GM18511 (cell line): ENCODE results near the gene SCYL3.

ENCODE experiments used
- ATAC-seq: cut with Tn5 transposase; IDR thresholded peaks from one replicate; pipeline ENCODE4 v1.9.1; 2021; ENCODE audit warnings: mild to moderate bottlenecking, moderate library complexity; ENCODE audit not compliant: unreplicated experiment

The SCYL3 gene

GRCh38 chr1:169899519-169900217, 6.0 kb upstream of the SCYL3 start:
- ATAC-seq = no peak

- ATAC-seq = no peak
These were observed 2.3 kb upstream of the SCYL3 start for GRCh38 chr1:169896013-169896412.

- ATAC-seq = no peak
These were observed 889 bp upstream of the SCYL3 start for GRCh38 chr1:169894424-169895145.

GRCh38 chr1:169892927-169893644, 610 bp downstream of the SCYL3 start:
- peak; percentile 12 for ATAC-seq

- no peak for ATAC-seq
These were observed 1.3 kb downstream of the SCYL3 start for GRCh38 chr1:169892176-169892926.

- ATAC-seq = no peak
These were observed 2.2 kb downstream of the SCYL3 start for GRCh38 chr1:169891539-169891885.

- ATAC-seq = peak; percentile 23
These were observed 2.7 kb downstream of the SCYL3 start for GRCh38 chr1:169890761-169891538.

- no peak for ATAC-seq
These were observed 3.8 kb downstream of the SCYL3 start for GRCh38 chr1:169889871-169890270.

GRCh38 chr1:169886931-169887330, 6.8 kb downstream of the SCYL3 start:
- no peak for ATAC-seq

- ATAC-seq = no peak
These were observed 7.3 kb downstream of the SCYL3 start for GRCh38 chr1:169886422-169886821.

GRCh38 chr1:169885207-169885606, 8.5 kb downstream of the SCYL3 start:
- ATAC-seq = no peak

GRCh38 chr1:169884634-169885033, 9.1 kb downstream of the SCYL3 start:
- no peak for ATAC-seq

GRCh38 chr1:169882039-169882511, 11.6 kb downstream of the SCYL3 start:
- no peak for ATAC-seq

GRCh38 chr1:169879034-169879840, 14.5 kb downstream of the SCYL3 start:
- no peak for ATAC-seq

GRCh38 chr1:169878498-169878897, 15.2 kb downstream of the SCYL3 start:
- no peak for ATAC-seq

- no peak for ATAC-seq
These were observed 15.8 kb downstream of the SCYL3 start for GRCh38 chr1:169877800-169878491.

GRCh38 chr1:169874229-169874628, 19.5 kb downstream of the SCYL3 start:
- no peak for ATAC-seq

- no peak for ATAC-seq
These were observed 20.0 kb downstream of the SCYL3 start for GRCh38 chr1:169873582-169874199.
